Stimulated activated CD8-positive, alpha-beta memory T cell treated with anti-CD3 and anti-CD28 coated beads, Interleukin-15, amount 100 ng/mL, for 4 hours (primary cell): ENCODE results near the gene HACL1.
"Not testable (repeated sequence)": the region's sequence is repeated elsewhere in the genome, so short reads cannot be mapped to it uniquely, and the experiment has no call there.

Experiments used
- DNase-seq, 2 donors: peaks; one replicate each; pipeline ENCODE4 v3.0.0-alpha.2; 2020; ENCODE audit warnings: low read depth in 2 of 2

Gene HACL1

GRCh38 chr3:15579051-15579450 is 22.3 kb downstream of the HACL1 start:
- no peak for DNase-seq

- DNase-seq, result no peak
Measured at GRCh38 chr3:15578289-15578867, 23.0 kb downstream of the HACL1 start.

- DNase-seq, result no peak
Measured at GRCh38 chr3:15576475-15576874, 24.9 kb downstream of the HACL1 start.

- DNase-seq, result no peak
Measured at GRCh38 chr3:15575446-15575845, 25.9 kb downstream of the HACL1 start.

GRCh38 chr3:15572138-15572537 is 29.2 kb downstream of the HACL1 start:
- DNase-seq, result no peak

GRCh38 chr3:15563190-15563589 is 38.2 kb downstream of the HACL1 start:
- no peak for DNase-seq

- no peak for DNase-seq
Measured at GRCh38 chr3:15562560-15562959, 38.8 kb downstream of the HACL1 start.

GRCh38 chr3:15558581-15558980 is 42.8 kb downstream of the HACL1 start:
- no peak for DNase-seq

GRCh38 chr3:15557511-15557946 is 43.8 kb downstream of the HACL1 start:
- peak in 1 of 2 donors; percentile 18 for DNase-seq

- no peak for DNase-seq
Measured at GRCh38 chr3:15556512-15556911, 44.9 kb downstream of the HACL1 start.

GRCh38 chr3:15553749-15554148 is 47.6 kb downstream of the HACL1 start:
- no peak for DNase-seq

- no peak for DNase-seq
Measured at GRCh38 chr3:15551902-15552301, 49.5 kb downstream of the HACL1 start.

- no peak for DNase-seq
Measured at GRCh38 chr3:15549846-15550245, 51.5 kb downstream of the HACL1 start.

GRCh38 chr3:15542614-15543013 is 58.8 kb downstream of the HACL1 start:
- DNase-seq, result no peak

- DNase-seq, result no peak
Measured at GRCh38 chr3:15541371-15541770, 60.0 kb downstream of the HACL1 start.

GRCh38 chr3:15539066-15539465 is 62.3 kb downstream of the HACL1 start:
- DNase-seq, result no peak

- no peak for DNase-seq
Measured at GRCh38 chr3:15538345-15538744, 63.0 kb downstream of the HACL1 start.

- DNase-seq, result no peak
Measured at GRCh38 chr3:15536856-15537255, 64.5 kb downstream of the HACL1 start.

- peak; percentile 17 for DNase-seq
Measured at GRCh38 chr3:15535732-15536131, 65.6 kb downstream of the HACL1 start.

- DNase-seq, result not testable (repeated sequence)
Measured at GRCh38 chr3:15532614-15533013, 68.8 kb downstream of the HACL1 start.

GRCh38 chr3:15531346-15531745 is 70.0 kb downstream of the HACL1 start:
- no peak for DNase-seq

- DNase-seq, result no peak
Measured at GRCh38 chr3:15528854-15529537, 72.4 kb downstream of the HACL1 start.

GRCh38 chr3:15527031-15527459 is 74.3 kb downstream of the HACL1 start:
- no peak for DNase-seq

GRCh38 chr3:15525790-15526189 is 75.6 kb downstream of the HACL1 start:
- DNase-seq, result no peak
